Measurements from ENCODE around the gene C1orf210.

The C1orf210 gene

DNA sequence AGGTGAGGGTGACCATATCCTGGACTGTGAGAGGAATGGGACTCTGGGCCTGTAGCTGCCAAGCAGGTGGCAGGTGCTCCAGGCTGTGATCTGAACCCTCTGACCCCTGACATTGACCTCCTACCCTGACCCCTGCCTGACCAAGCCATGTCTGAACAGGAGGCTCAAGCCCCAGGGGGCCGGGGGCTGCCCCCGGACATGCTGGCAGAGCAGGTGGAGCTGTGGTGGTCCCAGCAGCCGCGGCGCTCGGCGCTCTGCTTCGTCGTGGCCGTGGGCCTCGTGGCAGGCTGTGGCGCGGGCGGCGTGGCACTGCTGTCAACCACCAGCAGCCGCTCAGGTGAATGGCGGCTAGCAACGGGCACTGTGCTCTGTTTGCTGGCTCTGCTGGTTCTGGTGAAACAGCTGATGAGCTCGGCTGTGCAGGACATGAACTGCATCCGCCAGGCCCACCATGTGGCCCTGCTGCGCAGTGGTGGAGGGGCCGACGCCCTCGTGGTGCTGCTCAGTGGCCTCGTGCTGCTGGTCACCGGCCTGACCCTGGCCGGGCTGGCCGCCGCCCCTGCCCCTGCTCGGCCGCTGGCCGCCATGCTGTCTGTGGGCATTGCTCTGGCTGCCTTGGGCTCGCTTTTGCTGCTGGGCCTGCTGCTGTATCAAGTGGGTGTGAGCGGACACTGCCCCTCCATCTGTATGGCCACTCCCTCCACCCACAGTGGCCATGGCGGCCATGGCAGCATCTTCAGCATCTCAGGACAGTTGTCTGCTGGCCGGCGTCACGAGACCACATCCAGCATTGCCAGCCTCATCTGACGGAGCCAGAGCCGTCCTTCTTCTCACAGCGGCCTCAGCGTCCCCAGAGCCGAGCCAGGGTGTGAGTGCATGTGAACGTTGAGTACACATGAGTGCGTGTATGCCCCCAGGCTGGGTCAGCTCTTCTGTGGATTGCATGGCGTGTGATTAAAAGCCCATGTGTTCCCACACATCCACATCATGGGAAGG lies 12.5 kb downstream of the C1orf210 start:
- no peak for FAIRE-seq

DNA sequence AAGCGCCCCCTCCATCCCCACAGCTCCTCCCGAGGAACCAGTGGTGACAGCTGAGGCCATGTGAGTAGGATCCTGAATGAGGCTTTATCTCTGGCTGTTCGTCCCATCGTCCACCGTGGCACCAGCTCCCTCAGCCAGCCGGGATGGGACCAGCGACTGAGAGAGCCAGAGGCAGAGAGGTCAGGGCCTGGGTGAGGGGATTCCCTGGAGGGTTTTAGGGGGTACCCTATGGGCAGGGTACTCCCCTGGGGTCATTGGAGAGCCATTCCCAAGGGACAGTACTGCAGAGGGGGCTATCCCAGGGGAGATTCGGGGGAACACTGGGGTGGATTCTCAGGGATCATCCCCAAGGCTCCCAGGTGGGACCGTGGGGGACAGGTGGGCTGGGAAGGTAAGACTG lies 13.2 kb downstream of the C1orf210 start:
- FAIRE-seq: no peak

DNA sequence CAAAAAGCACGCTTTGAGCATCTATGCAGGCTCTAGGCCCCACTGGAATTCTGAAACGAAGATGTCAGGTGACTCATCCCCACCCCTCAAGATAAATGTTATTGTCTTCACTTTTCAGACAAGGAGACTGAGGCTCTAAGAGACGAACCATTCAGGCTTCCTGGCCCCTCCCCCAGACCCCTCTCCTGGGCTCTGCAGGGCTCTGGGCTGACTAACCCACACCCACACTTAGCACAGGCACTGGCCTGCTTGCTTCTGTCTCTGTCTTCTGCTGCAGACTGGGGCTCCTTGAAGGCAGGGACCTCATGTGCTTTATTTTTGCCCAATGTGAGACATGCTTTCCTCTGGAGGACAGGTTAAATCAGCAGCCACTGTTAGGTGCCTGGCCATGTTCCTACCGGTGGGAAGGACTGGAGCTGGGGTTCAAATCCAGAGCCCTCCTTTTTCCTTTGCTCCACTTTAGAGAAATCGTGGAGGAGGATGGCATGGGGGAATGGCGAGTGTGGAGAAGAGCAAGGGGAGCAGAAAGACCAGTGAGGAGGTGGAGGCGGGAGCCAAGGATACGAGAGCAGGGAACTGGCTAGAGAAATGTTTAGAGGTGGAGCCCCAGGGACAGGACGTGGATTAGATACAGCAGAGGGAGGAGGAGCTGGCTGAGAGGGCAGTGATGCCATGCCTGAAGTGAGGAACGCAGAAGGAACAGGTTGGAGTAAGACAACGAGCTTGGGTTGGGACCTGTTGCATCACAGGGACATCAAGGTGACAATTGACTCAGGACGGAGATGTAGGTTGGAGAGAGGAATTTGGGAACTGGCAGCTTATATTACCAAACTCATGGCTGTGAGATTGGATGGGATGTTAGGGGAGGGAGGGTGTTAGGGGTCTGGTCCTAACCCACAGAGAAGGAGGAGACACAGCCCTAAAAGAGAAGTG lies 13.9 kb downstream of the C1orf210 start:
- FAIRE-seq: no peak

DNA sequence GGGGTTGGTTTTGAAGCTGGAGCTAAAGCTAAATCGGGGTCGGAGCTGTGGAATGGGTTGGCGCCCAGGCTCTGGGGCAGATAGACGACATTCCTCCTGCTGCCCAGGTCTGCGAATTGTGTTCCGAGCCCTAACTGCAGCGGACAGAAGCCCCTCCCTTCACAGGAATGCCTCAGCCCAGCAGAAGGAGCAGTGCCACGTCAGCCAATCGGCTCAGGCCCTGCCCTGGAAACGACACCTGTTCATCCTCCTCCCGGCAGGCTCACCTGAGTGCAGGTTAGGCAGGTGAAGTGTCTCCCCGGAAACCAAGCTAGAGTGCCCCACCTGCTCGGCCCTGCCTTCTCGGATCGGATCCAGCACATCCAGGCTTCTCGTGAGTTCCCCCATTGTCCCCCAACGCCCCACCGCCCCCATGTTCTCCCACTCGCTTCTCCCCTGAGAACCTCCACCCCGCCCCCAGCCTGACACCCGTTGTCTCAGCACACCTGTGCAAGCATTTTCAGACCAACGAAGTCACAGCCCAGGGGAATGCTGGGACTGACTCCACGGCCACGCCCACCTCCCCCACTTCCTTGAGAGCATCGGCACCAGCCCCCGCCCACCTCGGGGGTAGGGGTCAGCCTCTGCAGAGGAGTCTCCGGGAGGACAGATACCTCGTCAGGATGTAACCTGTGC lies 14.8 kb downstream of the C1orf210 start:
- FAIRE-seq: no peak

DNA sequence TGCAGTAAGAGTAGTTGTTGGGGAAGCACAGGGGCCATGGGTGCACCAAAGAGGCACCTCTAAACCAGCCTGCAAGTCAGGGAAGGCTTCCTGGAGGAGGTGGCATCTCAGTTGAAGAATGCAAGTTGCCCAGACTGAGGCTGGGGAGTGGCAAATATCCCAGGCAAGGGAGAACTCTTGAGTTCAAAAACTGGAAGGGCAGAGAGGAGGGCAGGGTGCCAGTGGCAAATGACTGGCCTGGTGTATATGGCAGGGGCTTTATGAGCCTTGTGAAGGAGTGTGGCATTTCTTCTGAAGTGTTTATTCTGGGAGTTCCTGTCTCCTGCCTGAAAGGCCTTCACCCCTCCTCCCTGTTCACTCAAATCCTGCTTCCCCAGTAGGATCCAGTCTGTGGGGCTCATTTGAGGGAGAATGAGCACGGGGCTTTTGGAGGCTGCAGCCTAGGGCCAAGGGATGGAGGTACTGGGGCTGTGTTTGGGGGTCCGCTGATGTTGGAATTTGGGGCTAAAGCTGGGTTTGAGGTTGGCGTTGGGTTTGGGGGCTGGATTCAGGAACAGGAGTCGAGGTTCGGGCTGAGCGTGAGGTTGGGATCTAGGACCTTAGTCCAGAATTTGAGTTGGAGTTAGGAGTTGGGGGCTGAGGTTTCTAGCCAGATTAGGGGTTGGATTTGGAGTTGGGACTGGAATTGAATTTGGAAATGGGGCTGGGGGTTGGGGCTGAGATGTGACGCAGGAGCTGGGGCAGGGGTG lies 15.6 kb downstream of the C1orf210 start, which contains the start of gene TMEM125:
Gene TMEM125 (plus strand): TSS at position 357 of the 749 bp plus-strand sequence. CDS start 2,740 bp downstream, outside the sequence.
- FAIRE-seq: no peak

DNA sequence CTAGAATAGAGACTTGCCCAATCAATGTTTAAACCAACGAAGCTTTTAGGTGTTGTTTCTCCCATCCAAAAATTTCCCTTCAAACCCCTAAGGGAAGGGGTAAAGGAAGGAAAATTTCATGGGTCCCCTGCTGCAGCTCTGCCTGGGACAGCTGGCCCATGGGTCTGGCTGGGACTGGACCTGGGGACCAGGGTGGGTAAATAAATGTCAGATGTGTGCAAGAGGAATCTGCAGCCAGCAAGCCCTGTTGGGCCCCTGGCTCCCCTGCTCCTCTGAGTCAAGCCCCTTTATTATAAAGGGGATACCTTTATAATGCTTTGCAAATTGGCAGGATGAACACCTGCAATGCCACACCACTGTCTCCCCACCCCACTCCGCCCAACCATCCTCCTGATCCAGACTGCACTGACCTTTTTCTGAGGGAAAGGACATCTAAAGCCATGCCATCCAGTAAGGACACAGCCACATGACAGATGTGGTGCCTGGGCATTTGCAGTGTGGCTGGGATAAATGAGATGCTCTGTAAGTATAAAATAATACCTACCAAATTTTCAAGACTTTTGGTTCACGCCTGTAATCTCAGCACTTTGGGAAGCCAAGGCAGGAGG lies 17.5 kb downstream of the C1orf210 start:
- FAIRE-seq: no peak

DNA sequence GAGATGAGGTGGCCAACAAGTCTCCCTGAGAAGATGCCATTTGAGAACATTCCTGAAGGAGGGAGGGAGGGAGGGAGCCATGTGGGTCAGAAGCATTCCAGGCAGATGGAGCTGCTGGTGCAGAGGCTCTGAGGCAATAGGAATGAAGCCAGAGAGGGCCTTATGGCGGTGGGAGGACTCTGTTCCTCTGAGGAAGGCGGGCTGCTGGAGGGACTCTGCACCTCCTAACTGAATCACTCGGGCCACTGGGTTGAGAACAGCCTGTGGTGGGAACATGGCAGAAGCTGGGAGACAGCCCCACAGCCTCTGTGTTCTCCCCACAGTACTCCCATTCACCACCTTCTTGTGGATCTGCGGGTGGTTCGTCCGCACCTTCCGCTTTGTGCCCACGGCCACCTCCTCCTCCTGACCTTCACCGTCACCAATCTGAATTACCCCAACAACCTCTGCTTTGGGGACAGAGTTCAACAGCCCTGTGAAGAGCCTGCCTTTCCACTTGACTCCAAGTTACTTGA lies 18.0 kb downstream of the C1orf210 start:
- no peak for FAIRE-seq

DNA sequence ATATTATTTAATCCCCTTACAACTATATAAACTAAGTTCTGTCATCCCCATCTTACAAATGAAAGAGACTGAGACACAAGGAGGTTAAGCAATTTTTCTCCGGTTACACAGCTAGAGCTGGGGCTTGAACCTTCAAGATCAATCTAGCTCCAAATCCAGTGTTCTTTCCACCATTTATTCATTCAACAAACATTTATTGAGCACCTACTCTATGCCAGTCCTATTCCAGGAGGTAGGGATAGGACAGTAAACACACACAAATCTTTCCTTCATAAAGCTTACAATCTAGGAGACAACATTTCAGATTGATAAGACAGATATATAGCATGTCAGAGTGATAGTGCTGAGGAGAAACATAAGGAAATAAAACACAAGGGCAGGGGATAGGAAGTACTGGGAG lies 18.5 kb downstream of the C1orf210 start:
- FAIRE-seq: no peak

DNA sequence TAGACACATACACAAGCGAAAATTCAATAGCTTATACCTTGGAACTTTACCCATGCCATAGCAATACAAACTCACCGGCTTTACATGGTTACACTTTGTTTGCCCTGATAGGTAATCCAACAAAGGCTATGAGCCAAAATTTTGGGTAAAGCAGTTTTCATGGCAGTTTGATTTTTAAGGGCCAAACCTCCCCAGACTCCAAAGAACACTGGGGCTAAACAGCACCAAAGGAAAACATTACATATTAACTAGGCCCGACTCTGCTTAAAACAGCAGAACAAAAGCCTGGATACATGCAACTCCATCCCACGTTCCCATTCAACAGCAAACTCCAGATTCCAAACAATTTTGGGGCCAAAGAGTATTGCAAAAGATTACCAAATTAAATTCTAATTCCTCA lies 19.9 kb downstream of the C1orf210 start:
- FAIRE-seq: no peak

DNA sequence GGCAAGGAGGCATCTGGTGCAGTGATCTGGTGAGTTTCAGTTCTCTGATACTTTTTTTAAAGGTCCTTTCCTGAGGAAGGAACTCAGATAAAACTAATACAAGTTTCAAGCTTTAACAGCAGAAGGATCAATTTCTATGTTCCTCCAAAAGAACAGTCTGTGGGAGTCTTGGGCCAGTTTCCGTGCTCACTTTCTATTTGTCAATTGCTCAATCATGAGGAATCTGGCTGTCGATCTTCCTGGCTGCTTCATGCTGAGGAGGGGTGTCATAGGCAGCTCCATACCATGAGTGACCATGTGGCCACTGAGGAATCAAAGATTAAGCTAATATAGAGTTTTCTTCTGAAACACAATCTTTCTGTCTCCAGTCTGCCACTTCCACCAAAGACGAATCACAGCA lies 27.0 kb downstream of the C1orf210 start:
- no peak for FAIRE-seq

DNA sequence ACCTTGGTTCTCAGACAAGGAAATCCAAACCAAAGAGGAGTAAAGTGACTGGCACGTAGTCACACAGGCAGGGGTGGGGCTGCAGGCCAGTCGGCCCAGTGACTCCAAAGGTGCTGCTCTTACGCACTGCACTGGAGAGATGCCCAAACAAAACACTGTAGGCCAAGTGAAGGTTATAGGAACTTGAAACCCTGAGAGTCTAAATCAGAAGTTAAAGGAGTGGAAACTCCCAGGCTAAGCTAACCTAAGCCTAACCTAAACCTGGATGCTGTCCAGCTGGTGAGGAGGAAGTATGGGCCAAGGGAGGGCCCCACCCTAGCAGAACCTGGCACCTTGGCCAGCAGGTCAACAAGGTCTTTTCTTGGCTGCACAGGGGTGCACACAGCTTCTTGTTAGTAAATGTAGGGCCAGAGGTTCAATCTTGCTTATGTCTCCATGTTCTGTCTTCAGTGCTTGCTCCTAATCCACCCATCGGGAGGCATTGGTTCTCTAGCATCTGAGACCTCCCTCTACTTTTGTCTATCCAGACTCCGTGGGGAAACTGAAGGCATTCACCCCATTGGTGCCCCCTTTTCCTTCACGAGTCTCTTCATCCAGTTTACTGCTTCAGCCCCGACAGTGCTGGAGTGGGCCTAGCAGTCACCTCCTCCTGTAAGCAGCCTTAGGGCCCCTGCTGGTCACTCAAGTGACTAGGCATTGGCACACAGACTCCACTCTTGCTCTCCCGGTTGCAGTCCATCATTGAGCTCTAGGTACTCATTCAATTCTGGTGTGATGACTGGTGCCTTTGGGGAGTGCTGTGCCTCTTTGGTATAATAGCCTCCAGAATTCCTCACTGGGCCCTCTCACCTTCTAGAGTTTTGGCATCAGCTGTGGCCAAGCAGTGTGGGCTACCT lies 28.5 kb downstream of the C1orf210 start:
- FAIRE-seq: no peak

DNA sequence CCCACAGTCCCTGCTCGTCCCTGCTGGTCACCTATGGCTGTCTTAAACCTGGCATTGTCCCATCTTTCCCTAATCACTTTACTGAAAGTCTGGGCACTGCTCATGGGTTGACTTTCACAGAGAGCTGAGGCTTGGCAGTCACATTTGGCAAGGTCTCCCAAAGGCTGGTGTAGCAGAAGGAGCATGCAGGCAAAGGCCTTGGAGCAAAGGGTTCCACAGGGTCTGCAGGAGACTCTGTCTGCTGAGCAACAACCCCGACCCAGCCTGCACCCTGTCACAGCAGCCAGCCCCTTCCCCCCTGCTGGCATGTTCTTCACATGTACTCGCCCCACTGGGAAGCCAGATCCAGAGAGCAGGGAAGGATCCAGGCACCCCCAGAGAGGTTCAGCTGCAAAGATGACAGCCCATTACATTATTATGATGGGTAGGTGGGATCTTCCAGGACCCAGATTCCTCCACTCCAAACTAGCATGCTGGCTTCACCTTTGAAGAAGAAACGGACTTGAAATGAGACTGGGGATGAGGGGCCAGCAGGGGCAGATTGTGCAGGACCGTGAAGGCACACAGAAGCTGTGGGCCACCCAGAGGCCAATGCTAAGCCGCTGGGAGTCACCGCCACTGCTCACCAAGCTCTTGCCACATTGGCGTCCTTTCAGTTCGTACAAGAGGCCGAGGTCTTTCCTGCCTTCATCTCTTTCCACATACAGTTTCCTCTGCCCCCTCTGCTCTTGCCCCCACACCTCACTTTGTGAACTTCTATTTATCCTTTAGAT lies 29.8 kb downstream of the C1orf210 start:
- no peak for FAIRE-seq

DNA sequence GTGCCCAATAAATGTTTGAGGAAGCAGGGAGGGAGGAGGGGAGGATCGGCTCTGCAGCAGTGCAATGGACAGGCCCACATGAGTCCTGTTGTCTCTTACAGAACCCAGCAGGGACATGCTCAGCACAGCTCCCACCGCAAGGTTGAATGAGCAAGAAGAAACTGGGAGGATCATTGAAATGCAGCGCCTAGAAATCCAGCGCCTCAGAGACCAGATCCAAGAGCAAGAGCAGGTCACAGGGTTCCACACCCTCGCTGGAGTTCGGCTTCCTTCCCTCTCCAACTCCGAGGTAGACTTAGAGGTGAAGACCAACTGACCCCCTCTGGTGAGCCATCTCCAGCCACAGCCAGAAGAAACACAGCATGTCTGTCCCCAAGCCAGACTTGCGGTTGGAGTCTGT lies 31.5 kb downstream of the C1orf210 start:
- FAIRE-seq: no peak

DNA sequence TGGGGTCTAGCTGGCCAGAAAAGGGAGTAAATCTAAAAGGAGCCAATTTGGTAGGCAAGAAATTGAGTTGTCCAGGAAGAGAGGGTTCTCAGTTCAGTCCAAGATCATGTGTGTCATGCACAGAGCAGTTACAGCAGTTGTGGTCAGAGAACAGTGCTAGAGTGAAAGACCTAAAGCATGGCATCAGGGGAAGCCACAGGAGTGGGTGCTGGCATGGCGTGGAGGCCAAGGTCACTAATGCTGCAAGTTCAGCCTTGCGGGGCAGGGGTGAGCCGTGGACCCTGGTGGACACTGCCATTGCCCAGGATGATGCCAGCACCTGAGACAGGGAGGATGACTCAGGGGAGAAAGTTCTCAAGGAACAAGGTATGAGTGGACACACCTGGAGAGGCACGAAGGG lies 32.2 kb downstream of the C1orf210 start:
- no peak for FAIRE-seq

DNA sequence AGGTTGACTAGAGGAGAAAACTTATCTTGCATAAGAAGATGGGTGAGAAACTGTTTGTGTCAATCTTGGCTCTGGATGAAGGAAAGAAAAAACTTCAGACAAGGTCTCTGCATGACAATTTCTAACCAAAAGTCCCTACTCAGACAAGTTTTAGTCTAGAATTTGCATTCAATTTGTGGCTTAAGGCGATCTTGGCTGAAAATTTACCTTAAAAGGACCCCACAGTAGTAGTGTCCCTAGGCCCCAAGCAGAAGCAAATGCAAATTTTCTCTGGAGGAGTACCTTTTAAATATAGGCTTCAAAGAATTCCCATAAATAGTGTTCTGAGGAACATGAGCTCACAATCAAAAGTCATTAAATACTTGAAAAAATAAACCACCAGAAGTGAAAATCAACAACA lies 33.2 kb downstream of the C1orf210 start:
- no peak for FAIRE-seq

DNA sequence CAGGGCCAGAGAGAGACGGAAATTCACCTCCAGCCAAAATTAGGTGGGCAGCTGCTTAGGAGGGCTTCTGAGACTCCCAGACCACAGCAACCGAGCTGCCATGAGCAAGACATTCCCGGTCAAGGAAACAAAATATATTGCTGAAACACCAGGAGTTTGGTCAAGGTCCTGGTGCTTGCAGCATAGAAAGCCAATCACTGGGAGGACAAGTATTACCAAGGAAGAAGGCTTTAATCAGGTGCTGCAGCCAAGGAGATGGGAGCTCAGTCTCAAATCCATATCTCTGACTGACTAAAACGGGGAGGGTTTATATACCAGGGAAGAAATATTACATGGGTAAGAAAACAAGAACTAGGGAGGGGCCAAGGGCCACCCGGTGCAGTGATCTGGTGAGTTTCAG lies 34.4 kb downstream of the C1orf210 start:
- FAIRE-seq: no peak

DNA sequence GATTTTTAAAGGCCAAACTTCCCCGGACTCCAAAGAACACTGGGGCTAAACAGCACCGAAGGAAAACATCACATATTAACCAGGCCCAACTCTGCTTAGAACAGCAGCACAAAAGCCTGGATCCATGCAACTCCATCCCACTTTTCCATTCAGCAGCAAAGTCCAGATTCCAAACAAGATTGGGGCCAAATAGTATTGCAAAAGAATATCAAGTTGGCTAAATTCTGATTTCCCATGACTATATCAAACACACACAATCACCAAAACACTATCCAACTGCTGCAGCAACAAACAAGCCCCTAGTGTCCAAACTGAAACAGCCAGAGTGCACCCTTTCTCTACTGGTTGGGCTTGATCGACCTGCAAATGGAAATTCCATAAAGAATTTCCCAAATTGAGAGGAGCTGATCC lies 35.0 kb downstream of the C1orf210 start:
- no peak for FAIRE-seq

DNA sequence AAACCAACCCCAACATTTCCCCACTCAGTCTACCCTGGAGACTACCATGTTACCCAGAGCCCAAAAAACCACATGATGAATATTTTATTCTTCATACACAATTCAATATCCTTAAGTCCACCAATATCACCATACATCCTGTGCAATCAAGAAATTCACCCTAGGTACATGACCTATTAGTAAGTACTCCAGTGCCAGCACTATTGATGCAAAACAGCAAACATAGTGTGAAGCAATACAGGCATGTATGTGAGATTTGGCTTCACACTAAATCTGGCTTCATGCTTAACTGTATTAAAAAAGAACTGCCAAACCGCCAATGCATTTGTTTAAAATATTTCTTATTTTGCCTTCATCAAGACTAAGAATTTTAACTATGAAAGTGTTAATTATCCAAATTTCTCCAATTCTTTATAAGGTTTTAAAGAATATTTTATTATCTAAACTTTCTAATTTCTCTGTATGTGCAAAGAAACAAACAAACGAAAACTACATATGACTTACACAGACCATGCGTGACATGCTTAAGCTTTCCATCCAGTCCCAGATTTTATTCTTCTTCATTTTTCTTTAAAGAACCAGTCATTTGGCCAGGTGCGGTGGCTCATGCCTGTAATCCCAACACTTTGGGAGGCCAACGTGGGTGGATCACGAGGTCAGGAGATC lies 38.0 kb downstream of the C1orf210 start:
- FAIRE-seq: no peak
